H1 (cell line): ENCODE measurements around the gene AMOT.

ENCODE experiments used
- BACH1 ChIP-seq: IDR thresholded peaks from 2 replicates; pipeline ENCODE4 v1.6.1; 2012; ENCODE audit warnings: low read length, improper control_type of control experiment
- CREB1 ChIP-seq: IDR thresholded peaks from 2 replicates; pipeline ENCODE4 v1.6.1; 2012; ENCODE audit warnings: inconsistent platforms
- CTCF ChIP-seq, 3 experiments: IDR thresholded peaks; 1 replicate in 2 of 3; 2 replicates in 1 of 3; pipeline versions ENCODE4 v1.5.1 to v1.6.1; 2011; ENCODE audit warnings: low read length in 3 of 3, mild to moderate bottlenecking in 3 of 3, inconsistent platforms in 2 of 3, low read depth in 1 of 3, moderate library complexity in 1 of 3; ENCODE audit not compliant: insufficient read depth in 1 of 3; ENCODE audit errors: control extremely low read depth in 1 of 3
- EP300 ChIP-seq, 2 experiments: IDR thresholded peaks; 1 replicate in 1 of 2; 2 replicates in 1 of 2; pipeline ENCODE4 v1.6.1; 2011 to 2012; ENCODE audit warnings: low read depth in 2 of 2, low read length in 2 of 2, mild to moderate bottlenecking in 2 of 2, borderline replicate concordance in 1 of 2, inconsistent platforms in 1 of 2, moderate library complexity in 1 of 2
- EZH2 ChIP-seq: fragments of 200-600 bp; sonication (generic); IDR thresholded peaks from 2 replicates; pipeline ENCODE4 v1.7.1; 2012; ENCODE audit warnings: low read depth, mild to moderate bottlenecking, moderate library complexity, low read length, inconsistent platforms; ENCODE audit not compliant: severe bottlenecking
- FOSL1 ChIP-seq: IDR thresholded peaks from 2 replicates; pipeline ENCODE4 v1.6.1; 2011; ENCODE audit warnings: mild to moderate bottlenecking, low read depth, low read length, moderate library complexity; ENCODE audit not compliant: insufficient read depth
- GABPA ChIP-seq: IDR thresholded peaks from 2 replicates; pipeline ENCODE4 v1.6.1; 2011; ENCODE audit warnings: mild to moderate bottlenecking, low read length, moderate library complexity, borderline replicate concordance; ENCODE audit not compliant: insufficient read depth
- POLR2A ChIP-seq, 2 experiments: IDR thresholded peaks; 1 replicate in 1 of 2; 2 replicates in 1 of 2; pipeline ENCODE4 v1.6.1; 2011; ENCODE audit warnings: low read depth in 2 of 2, low read length in 2 of 2, mild to moderate bottlenecking in 2 of 2; ENCODE audit errors: control extremely low read depth in 1 of 2
- RAD21 ChIP-seq, 2 experiments: IDR thresholded peaks in 1 of 2; conservative IDR thresholded peaks in 1 of 2; 2 replicates each; pipeline ENCODE4 v1.6.1; 2011; ENCODE audit warnings: low read depth in 2 of 2, low read length in 2 of 2, improper control_type of control experiment in 1 of 2, inconsistent platforms in 1 of 2, mild to moderate bottlenecking in 1 of 2, moderate library complexity in 1 of 2
- SRF ChIP-seq: IDR thresholded peaks from 2 replicates; pipeline ENCODE4 v1.6.1; 2011; ENCODE audit warnings: mild to moderate bottlenecking, low read depth, low read length, moderate library complexity

DNA sequence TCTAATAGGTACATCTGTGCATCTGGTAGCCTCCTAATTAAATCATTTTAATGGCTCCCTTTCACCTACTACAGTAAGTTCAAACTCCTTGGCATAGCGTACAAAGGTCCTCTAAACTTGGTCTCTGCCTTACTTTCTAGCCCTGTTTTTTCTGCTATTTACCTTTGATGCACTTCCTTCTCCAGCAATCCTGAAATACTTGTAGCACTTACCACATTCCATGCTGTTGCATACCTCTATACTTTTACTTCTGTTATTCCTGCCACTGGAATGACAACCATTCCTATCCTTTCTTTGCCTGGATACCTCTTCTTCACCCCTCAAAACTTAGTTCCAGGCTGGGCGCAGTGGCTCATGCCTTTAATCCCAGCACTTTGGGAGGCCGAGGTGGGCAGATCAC is 104.3 kb downstream of the AMOT start:
- TF ChIP-seq EZH2: no peak
- TF ChIP-seq CTCF (IDR thresholded peaks at IDR 0.05; ENCODE audit: control extremely low read depth in 1 of 3, insufficient read depth in 1 of 3, low read depth in 1 of 3, low read length in 3 of 3): no peak
- no peak for TF ChIP-seq BACH1
- no peak for TF ChIP-seq EP300 (IDR thresholded peaks at IDR 0.05; ENCODE audit: borderline replicate concordance in 1 of 2, low read depth in 2 of 2, low read length in 2 of 2)
- TF ChIP-seq POLR2A (IDR thresholded peaks at IDR 0.05; ENCODE audit: control extremely low read depth in 1 of 2, low read depth in 2 of 2, low read length in 2 of 2): no peak
- no peak for TF ChIP-seq GABPA
- no peak for TF ChIP-seq RAD21 (IDR thresholded peaks at IDR 0.05 in 1 of 2, conservative IDR thresholded peaks at IDR 0.05 in 1 of 2; ENCODE audit: low read depth in 2 of 2, low read length in 2 of 2)
- no peak for TF ChIP-seq CREB1
- TF ChIP-seq FOSL1: no peak
- no peak for TF ChIP-seq SRF
